ENCODE data around the gene C10orf95. TPM values are rescaled to one million over a fixed set of nuclear protein-coding genes. Genes with fewer than 3 reads are reported as not detected.

The C10orf95 gene
- total and polyA plus RNA-seq, 10 of the 15 experiments (the other 5 are each of a cell fraction or from before 2014, with no cell fraction given) = 0.06 to 1.1 (median 0.31) TPM

GRCh38 chr10:102409604-102410428 lies 41.5 kb downstream of the C10orf95 start:
- Histone ChIP-seq H3K36me3 (ENCODE audit: control insufficient read depth in 2 of 2, insufficient read depth in 2 of 2, low read length in 1 of 2) (no peaks in the 10 kb centered on the region), H3K4me1 (ENCODE audit: control insufficient read depth, insufficient read depth, low read length) (peaks cover 9% of the 10 kb centered on the region), H3K4me3 (no peak overlapping the region), H3K79me2 (ENCODE audit: control insufficient read depth, insufficient read depth, low read length) (no peaks in the 10 kb centered on the region), H3K9me3 (replicated peaks; ENCODE audit: control insufficient read depth, insufficient read depth, low read length) (no peaks in the 10 kb centered on the region), H4K20me1 (ENCODE audit: control insufficient read depth, insufficient read depth) (peaks cover 5% of the 10 kb centered on the region; the same call in 1 of the 2 replicates), H3K4me2 (ENCODE audit: control insufficient read depth, insufficient read depth) (no peak overlapping the region; the same call in 1 of the 2 replicates), H3K27ac (ENCODE audit: control insufficient read depth, insufficient read depth) (no peak overlapping the region), H3K9ac (ENCODE audit: control insufficient read depth, insufficient read depth, low read length) (no peak overlapping the region), H2AFZ (ENCODE audit: control insufficient read depth, low read depth, low read length) (no peak overlapping the region), H3K27me3 (replicated peaks in 1 of 2; ENCODE audit: control insufficient read depth in 2 of 2, insufficient read depth in 2 of 2, low read length in 1 of 2) (peaks cover 17 to 21% of the 10 kb centered on the region in 2 experiments)
- CTCF ChIA-PET = interaction anchor here (1.2 to 1.7 kb wide), 2 partner anchors 11 to 180 kb away, joined by 4 to 7 read pairs; no protein-coding TSS in a partner anchor
- no TSS peak for BruUV-seq (replicated peaks)
- POLR2A ChIA-PET = interaction anchor here (0.5 to 1.2 kb wide), 3 partner anchors 11 to 293 kb away, joined by 3 to 4 read pairs (median 4); partner anchors contain the start of gene FBXL15
- TF ChIP-seq FOXM1 (IDR thresholded peaks at IDR 0.05; ENCODE audit: low read depth, low read length) (no peak), NKRF (conservative IDR thresholded peaks at IDR 0.05) (no peak), CBFB (IDR thresholded peaks at IDR 0.05; ENCODE audit: low read depth) (no peak), EGR1 (IDR thresholded peaks at IDR 0.05; ENCODE audit: borderline replicate concordance in 1 of 2, low read depth in 2 of 2, low read length in 2 of 2) (no peak), SPI1 (IDR thresholded peaks at IDR 0.05; ENCODE audit: borderline replicate concordance, insufficient read depth, low read depth, low read length) (no peak), IRF4 (IDR thresholded peaks at IDR 0.05; ENCODE audit: low read depth, low read length) (no peak)
- TF ChIP-seq, protein P1, sequence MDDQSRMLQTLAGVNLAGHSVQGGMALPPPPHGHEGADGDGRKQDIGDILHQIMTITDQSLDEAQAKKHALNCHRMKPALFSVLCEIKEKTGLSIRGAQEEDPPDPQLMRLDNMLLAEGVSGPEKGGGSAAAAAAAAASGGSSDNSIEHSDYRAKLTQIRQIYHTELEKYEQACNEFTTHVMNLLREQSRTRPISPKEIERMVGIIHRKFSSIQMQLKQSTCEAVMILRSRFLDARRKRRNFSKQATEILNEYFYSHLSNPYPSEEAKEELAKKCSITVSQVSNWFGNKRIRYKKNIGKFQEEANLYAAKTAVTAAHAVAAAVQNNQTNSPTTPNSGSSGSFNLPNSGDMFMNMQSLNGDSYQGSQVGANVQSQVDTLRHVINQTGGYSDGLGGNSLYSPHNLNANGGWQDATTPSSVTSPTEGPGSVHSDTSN (IDR thresholded peaks at IDR 0.05; ENCODE audit: insufficient replicate concordance, low read depth, low read length) = no peak
- TF ChIP-seq, protein P2, sequence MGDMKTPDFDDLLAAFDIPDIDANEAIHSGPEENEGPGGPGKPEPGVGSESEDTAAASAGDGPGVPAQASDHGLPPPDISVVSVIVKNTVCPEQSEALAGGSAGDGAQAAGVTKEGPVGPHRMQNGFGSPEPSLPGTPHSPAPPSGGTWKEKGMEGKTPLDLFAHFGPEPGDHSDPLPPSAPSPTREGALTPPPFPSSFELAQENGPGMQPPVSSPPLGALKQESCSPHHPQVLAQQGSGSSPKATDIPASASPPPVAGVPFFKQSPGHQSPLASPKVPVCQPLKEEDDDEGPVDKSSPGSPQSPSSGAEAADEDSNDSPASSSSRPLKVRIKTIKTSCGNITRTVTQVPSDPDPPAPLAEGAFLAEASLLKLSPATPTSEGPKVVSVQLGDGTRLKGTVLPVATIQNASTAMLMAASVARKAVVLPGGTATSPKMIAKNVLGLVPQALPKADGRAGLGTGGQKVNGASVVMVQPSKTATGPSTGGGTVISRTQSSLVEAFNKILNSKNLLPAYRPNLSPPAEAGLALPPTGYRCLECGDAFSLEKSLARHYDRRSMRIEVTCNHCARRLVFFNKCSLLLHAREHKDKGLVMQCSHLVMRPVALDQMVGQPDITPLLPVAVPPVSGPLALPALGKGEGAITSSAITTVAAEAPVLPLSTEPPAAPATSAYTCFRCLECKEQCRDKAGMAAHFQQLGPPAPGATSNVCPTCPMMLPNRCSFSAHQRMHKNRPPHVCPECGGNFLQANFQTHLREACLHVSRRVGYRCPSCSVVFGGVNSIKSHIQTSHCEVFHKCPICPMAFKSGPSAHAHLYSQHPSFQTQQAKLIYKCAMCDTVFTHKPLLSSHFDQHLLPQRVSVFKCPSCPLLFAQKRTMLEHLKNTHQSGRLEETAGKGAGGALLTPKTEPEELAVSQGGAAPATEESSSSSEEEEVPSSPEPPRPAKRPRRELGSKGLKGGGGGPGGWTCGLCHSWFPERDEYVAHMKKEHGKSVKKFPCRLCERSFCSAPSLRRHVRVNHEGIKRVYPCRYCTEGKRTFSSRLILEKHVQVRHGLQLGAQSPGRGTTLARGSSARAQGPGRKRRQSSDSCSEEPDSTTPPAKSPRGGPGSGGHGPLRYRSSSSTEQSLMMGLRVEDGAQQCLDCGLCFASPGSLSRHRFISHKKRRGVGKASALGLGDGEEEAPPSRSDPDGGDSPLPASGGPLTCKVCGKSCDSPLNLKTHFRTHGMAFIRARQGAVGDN (IDR thresholded peaks at IDR 0.05) = no peak
- SMC1A ChIA-PET (ENCODE audit: uncharacterized antibody, unreplicated experiment) = interaction anchor here (1.0 to 1.2 kb wide), 2 partner anchors 10 to 12 kb away, joined by 3 read pairs; no protein-coding TSS in a partner anchor
- intact Hi-C loops (cut with micrococcal nuclease; ENCODE audit: unreplicated experiment) = no loop called here
- FAIRE-seq = no peak
- 18% methylated on average over 24 of the region's 24 CpGs for WGBS (ENCODE audit: insufficient coverage, insufficient replicate concordance, low lambda C conversion rate, missing lambda C conversion rate)
- no peak for DNase-seq (ENCODE audit: low read depth, low spot score)
- no peak for ATAC-seq
- RAD21 ChIA-PET (ENCODE audit: unreplicated experiment) = interaction anchor here (0.9 kb wide), 2 partner anchors 11 to 180 kb away, joined by 3 to 4 read pairs; no protein-coding TSS in a partner anchor
- in situ Hi-C loops (cut with MboI) = loop anchor here (5.0 kb wide), 1 partner anchor 183 kb away; the partner anchor contains the start of gene ELOVL3
